ENCODE measurements around the gene TLE2. TPM values are rescaled to one million over a fixed set of nuclear protein-coding genes. Genes with fewer than 3 reads are reported as not detected.

The TLE2 gene
- total RNA-seq, 1 experiment from 2014 or later, result 3.1 TPM

DNA sequence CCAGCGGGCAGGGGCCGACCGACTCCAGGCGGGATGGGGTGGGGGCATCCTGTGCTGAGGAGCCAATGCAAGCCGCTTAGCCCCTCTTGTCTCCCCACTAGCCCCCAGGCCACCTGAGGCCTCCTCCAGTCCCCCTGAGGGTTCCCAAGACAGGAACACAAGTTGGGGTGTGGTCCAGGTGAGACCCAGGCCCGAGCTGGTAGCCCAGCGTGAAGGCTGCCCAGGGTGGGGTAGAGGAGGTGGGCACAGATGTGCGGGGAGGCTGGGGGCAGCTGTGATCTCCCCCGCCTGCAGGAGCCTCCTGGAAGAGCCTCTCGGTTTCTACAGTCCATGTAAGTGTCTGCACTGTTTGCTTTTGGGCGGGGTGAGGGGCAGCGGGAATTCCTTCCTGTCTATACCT is 41.3 kb downstream of the TLE2 start:
- Histone ChIP-seq H3K27ac (ENCODE audit: insufficient read length, low read depth, low read length) (no peak overlapping the region), H3K4me2 (ENCODE audit: insufficient read depth, insufficient read length, low read length) (no peak overlapping the region), H2BK12ac (ENCODE audit: insufficient read length, low read depth, low read length) (peak overlapping the region; percentile 13), H3K23ac (ENCODE audit: insufficient read length, low read depth, low read length) (no peak overlapping the region), H2BK5ac (ENCODE audit: insufficient read length, low read length) (no peak overlapping the region), H3K9ac (ENCODE audit: extremely low read depth, insufficient read length, low read length) (no peak overlapping the region), H2BK120ac (ENCODE audit: low read depth, low read length, poor library complexity, severe bottlenecking) (no peak overlapping the region), H4K91ac (ENCODE audit: insufficient read length, low read depth, low read length) (no peak overlapping the region), H3K4me1 (ENCODE audit: insufficient read depth, low read length) (peaks cover 3% of the 10 kb centered on the region; the same call in 1 of the 2 replicates), H3K79me2 (ENCODE audit: insufficient read depth, low read length) (no peaks in the 10 kb centered on the region), H3K4ac (ENCODE audit: low read depth, low read length) (no peak overlapping the region), H2BK15ac (ENCODE audit: low read depth, low read length) (no peak overlapping the region), H3K79me1 (ENCODE audit: insufficient read depth, low read depth, low read length, poor library complexity, severe bottlenecking) (no peaks in the 10 kb centered on the region), H3K18ac (ENCODE audit: insufficient read length, low read depth, low read length) (peak overlapping the region; percentile 74), H3K14ac (ENCODE audit: insufficient read depth, low read length) (peak overlapping the region; percentile 16), H4K8ac (replicated peaks; ENCODE audit: insufficient read length, low read depth, low read length) (no peak overlapping the region), H3K27me3 (ENCODE audit: insufficient read depth, low read length) (no peaks in the 10 kb centered on the region), H2AFZ (ENCODE audit: low read length) (no peak overlapping the region), H3K9me3 (ENCODE audit: control insufficient read depth, low read depth, low read length) (no peaks in the 10 kb centered on the region), H2BK20ac (ENCODE audit: low read depth, low read length, poor library complexity, severe bottlenecking) (no peak overlapping the region), H3K56ac (ENCODE audit: insufficient read length, low read depth, low read length) (no peak overlapping the region), H2AK5ac (ENCODE audit: insufficient read length, low read length) (no peak overlapping the region), H3K23me2 (ENCODE audit: insufficient read length, low read depth, low read length, poor library complexity, severe bottlenecking) (no peaks in the 10 kb centered on the region), H4K5ac (ENCODE audit: insufficient read length, low read depth, low read length) (no peak overlapping the region), H4K20me1 (ENCODE audit: control insufficient read depth, insufficient read depth, insufficient read length) (no peaks in the 10 kb centered on the region), H3T11ph (ENCODE audit: low read length) (peak overlapping the region; percentile 2)
- peaks cover 17 to 37% of the 10 kb centered on the region in 2 experiments for H3K4me1 Mint-ChIP-seq
- DNase-seq, result no peak
- H3K27me3 Mint-ChIP-seq (ENCODE audit: low read depth), result peaks cover 69% of the 10 kb centered on the region
- TF ChIP-seq, protein P1, sequence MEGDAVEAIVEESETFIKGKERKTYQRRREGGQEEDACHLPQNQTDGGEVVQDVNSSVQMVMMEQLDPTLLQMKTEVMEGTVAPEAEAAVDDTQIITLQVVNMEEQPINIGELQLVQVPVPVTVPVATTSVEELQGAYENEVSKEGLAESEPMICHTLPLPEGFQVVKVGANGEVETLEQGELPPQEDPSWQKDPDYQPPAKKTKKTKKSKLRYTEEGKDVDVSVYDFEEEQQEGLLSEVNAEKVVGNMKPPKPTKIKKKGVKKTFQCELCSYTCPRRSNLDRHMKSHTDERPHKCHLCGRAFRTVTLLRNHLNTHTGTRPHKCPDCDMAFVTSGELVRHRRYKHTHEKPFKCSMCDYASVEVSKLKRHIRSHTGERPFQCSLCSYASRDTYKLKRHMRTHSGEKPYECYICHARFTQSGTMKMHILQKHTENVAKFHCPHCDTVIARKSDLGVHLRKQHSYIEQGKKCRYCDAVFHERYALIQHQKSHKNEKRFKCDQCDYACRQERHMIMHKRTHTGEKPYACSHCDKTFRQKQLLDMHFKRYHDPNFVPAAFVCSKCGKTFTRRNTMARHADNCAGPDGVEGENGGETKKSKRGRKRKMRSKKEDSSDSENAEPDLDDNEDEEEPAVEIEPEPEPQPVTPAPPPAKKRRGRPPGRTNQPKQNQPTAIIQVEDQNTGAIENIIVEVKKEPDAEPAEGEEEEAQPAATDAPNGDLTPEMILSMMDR (conservative IDR thresholded peaks at IDR 0.05), result no peak
- H3K4me3 Mint-ChIP-seq, result no peak overlapping the region
- WGBS (ENCODE audit: extremely low coverage, insufficient read length, low lambda C conversion rate), result no CpG with 5 or more reads among the region's 12 CpGs
- no peaks in the 10 kb centered on the region for H3K9me3 Mint-ChIP-seq
- H3K36me3 Mint-ChIP-seq (ENCODE audit: insufficient read depth in 1 of 3, low read depth in 3 of 3), result no peaks in the 10 kb centered on the region
- H3K27ac Mint-ChIP-seq, result no peak overlapping the region

Measured in H9 (cell line).